HG03103 (cell line): Measurements from ENCODE around the gene AEBP2.
"Not testable (repeated sequence)": the region's sequence is repeated elsewhere in the genome, so short reads cannot be mapped to it uniquely, and the experiment has no call there.

Experiments used
- ATAC-seq: cut with Tn5 transposase; IDR thresholded peaks from one replicate; pipeline ENCODE4 v1.9.1; 2021; ENCODE audit warnings: low read depth; ENCODE audit not compliant: unreplicated experiment

Gene AEBP2, protein sequence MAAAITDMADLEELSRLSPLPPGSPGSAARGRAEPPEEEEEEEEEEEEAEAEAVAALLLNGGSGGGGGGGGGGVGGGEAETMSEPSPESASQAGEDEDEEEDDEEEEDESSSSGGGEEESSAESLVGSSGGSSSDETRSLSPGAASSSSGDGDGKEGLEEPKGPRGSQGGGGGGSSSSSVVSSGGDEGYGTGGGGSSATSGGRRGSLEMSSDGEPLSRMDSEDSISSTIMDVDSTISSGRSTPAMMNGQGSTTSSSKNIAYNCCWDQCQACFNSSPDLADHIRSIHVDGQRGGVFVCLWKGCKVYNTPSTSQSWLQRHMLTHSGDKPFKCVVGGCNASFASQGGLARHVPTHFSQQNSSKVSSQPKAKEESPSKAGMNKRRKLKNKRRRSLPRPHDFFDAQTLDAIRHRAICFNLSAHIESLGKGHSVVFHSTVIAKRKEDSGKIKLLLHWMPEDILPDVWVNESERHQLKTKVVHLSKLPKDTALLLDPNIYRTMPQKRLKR

DNA sequence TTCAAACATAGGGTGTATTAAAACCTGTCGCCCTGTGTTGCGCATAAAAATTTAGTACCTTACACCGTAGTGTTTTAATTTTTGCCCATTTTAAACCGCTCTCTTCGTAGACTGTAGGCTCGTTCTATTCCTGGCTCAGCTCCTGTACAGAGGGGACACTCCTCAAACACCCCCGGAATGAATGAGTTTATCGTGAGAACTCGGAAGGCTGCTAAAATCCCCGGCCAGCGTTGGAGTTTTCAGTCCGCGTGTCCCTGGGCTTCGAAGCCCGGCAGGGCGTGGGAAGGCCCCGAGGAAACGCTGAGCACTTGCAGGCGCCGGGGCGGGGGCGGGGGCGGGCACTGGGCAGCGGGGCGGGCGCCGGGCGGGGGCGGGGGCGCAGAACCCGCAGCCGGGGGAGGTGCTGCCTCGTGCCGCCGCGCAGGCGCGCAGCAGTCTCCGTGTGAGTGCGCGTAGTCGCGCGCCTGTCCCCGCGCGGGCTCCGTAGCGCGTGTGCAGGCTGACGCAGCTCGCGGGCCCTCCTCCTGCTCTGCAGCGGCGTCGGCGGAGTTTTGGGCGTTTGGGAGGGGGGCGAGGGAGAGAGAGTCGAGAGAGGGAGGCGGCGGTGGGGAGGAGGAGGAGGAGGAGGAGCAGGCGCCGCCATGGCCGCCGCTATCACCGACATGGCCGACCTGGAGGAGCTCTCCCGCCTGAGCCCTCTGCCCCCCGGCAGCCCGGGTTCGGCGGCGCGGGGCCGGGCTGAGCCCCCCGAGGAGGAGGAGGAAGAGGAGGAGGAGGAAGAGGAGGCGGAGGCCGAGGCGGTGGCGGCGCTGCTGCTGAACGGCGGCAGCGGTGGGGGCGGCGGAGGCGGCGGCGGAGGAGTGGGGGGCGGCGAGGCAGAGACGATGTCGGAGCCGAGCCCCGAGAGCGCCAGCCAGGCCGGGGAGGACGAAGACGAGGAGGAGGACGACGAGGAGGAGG, at the start of gene AEBP2:
Gene AEBP2 (plus strand): TSS at position 434 of the 960 bp plus-strand sequence. CDS start 208 bp downstream, at position 642.
- ATAC-seq: peak; percentile 80

DNA sequence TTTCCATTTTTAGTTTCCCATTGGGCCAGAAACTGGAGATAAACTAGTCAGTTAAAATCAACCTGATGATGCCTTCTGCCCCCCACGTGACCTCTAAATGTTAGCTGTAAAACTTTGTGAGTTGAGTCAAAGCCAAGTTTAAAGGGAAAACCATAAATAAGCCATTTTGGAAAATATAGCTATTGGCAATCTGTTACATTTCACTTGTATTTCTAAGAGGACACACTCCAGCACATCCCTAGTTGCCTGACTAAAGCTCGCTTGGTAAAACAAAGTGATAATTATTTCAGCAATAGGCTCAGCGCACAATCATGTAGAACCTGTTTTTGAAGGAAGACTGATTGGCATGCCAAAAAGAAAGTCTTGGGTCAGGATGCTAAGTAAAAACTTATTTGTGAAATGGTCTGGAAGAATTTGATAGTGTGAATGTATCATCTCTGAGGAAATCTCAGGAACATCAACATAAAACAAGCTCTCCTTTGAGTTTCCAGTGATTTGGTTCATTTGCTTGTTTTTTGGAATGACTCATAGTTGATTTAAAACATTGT, 49.2 kb upstream of the AEBP2 start:
- no peak for ATAC-seq

GRCh38 chr12:19392644-19393043, 46.6 kb upstream of the AEBP2 start:
- not testable (repeated sequence) for ATAC-seq

- no peak for ATAC-seq
Observed at GRCh38 chr12:19394385-19394784, 44.9 kb upstream of the AEBP2 start.

DNA sequence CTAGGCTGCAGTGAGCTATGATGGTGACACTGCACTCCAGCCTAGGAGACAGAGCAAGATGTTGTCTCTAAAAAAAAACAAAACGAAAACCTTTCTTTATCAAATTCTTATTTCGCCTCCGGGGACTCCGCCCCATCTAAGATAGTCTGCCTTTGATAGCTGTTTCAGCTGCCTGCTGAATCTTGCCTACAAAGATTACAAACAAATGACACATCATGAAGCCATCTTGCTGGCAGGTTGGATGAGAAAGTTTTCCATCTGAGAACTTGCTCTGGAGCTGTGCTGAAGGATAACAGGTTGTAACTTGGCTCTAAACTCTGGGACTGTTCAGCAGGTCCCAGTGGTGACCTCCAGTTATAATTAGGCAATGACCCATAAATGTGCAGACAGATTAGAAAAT, 41.8 kb upstream of the AEBP2 start:
- no peak for ATAC-seq

DNA sequence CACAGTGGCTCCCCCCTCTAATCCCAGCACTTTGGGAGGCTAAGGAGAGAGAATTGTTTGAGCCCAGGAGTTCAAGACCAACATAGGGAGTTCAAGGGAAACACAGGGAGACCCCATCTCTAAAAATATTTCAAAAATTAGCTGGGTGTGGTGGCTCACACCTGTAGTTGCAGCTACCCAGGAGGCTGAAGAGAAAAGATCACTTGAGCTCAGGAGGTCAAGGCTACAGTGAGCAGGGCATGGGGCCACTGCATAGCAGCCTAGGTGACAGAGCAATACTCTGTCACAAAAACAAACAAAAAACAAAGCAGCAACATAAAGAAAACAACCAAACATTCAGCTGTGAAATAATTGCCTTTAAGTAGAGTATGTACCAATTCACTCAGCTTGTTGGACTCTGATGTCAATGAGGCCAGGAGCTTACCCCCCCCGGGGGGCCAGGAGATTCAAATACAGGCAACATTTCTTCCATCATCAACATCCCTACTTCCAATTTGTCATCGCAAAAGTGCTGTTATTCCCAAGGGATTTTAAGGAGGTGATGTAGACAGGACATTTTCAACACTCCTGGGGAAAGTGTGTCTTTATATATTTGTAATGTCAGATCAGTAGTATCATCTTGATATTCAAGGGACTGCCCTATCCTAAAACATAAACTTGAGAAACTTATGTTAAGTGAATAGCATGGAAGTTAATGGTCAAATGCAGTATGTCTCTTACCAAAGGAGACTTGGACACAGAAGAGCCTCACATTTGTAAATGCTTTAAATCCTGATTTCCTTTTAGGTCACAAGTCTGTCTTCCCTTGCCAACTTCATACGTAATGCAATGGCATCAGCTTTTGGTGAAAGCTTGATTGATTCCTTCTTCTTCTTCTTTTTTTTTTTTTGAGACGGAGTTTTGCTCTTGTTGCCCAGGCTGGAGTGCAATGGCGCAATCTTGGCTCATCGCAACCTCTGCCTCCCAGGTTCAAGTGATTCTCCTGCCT, 40.6 kb upstream of the AEBP2 start:
- no peak for ATAC-seq

DNA sequence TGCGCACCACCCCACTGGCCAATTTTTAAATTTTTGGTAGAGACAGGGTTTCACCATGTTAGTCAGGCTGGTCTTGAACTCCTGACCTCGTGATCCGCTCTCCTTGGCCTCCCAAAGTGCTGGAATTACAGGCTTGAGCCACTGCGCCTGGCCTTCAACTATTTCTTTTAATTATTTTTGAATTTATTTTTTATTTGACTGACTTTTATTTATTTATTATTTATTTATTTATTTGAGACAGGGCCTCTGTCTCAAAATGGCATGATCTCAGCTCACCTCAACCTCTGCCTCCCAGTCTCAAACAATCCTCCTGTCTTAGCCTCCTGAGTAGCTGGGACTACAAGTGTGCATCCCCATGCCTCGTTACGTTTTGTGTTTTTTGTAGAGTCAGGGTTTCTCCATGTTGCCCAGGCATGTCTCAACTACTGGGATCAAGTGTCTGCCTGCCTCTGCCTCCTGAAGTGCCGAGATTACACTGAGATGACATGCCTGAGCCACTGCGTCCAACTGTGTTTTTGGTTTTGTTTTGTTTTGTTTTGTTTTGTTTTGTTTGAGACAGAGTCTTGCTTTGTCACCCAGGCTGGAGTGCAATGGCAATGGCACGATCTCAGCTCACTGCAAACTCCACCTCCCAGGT, 38.5 kb upstream of the AEBP2 start:
- ATAC-seq: not testable (repeated sequence)

- no peak for ATAC-seq
Observed at GRCh38 chr12:19402211-19402610, 37.1 kb upstream of the AEBP2 start.

DNA sequence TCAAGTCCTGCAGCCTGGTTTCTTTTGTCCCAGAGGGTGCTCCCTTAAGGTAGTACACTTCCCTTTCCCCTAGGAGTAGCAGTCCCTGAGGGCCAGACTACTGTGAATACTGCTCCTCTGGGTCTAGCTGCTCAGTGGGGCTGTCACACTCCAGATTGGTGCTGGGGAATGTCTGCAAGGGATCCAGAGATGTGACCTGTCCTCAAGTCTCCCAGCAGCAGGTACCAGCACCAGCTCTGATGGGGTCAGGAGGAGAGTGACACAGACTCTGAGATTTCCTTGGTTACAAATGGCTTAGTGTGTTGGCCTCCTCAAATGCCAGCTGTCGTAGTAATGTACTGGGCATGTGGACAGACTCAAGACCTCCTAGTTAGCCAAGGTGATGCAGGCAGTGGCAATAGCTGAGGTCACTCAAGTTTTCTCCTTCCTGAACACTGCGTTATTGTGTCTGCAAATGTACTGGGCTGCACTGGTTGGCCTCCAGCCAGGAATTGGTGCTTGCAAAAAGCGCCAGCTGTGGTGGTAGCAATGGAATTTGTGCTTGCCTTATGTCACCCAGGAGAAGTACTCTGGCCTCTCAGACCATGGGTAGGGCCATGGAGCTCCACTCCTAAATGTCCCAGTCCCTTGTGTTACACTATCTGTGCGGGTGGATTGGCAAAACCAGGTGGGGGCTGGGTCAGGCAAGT, 36.4 kb upstream of the AEBP2 start:
- ATAC-seq: no peak

DNA sequence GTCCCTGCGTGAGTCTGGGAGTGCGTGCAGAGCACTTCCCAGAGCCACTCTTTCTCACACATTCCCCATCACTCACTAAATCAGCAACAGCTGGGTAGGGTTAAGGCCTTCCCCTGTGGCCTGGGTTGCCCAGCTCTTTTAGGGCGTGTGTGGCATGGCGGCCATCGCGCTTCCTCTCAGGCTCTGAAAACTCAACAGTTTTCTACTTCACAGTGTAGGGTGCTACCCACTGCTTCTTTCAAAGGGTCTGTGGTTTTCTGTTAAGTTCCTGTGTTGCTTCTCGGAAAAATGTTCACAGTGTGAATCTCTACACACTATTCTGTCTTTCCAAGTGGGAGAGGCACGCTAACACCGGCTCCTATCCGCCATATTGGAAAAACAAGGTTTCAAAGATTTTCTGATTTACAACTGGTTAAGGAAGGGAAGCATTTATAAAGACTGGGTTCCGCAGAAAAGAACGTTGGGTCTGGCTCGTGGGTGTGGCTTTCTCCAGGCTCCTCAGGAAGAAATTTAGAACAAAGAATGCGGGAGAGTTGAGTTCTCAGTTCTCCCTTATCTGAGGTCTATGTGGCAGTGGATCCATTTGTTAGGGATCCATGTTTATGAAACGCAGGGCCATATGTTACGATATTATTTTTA, 34.9 kb upstream of the AEBP2 start:
- no peak for ATAC-seq

DNA sequence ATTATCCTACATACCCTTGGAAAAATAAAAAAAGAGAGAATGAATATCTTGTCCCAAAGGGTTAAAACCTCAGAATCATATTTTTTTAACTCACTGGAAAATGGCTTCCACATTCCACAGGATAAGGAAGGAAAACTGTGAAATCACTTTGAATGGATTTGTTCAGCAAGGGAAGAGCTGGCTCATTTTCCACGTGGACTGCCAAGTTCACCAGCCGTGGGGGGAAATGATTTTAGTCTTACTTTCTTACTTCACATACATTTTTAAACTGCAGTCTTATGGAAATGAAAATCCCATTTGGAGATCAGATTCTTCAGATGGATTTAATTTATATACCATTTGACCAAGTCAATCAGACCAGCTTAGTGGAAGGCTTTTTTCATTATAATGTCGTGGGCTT, 29.9 kb upstream of the AEBP2 start:
- ATAC-seq: no peak

DNA sequence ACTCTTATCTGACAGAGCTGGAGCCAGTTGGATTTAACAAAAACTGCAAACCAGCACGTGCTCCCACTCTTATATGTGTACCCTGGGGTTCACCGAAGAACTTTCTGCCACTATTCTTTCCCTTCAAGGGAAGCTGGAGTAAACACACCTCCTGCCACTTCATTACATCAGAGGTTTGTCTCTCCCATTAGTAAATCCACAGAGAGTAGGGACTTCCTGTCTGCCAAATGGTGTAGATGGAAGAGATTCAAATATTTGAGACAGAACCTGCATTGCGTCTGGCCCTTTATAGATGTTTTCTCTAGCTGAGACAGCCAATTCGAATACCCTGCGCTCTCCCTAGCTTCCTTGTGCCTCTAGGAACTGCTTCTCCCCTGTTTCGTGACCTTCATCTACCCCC, 29.1 kb upstream of the AEBP2 start:
- no peak for ATAC-seq

DNA sequence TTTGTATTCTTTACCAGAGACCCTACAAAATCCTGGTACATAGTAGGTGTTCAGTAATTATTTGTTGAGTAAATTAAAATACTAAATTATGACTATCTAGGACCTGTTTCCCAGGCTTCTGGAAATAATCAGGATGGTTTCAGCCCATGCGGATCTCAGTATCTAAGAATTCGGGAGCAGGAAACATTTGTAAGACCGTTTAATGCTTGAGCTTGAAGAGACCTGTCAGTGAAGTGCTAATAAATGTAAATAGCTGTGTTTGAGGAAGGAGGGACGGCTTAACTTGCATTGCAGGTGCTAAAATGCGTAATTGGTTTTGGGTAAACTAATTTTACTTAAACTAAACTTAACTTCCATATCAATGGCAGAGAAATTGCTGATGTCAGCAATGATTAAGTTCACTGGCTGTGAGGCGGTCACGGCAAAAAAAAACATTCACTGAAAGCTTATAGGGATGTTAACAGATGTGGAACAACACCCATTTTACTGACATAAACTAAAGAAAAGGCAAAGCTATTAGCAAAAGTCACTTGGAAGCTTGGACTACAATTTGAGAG, 28.6 kb upstream of the AEBP2 start:
- no peak for ATAC-seq

DNA sequence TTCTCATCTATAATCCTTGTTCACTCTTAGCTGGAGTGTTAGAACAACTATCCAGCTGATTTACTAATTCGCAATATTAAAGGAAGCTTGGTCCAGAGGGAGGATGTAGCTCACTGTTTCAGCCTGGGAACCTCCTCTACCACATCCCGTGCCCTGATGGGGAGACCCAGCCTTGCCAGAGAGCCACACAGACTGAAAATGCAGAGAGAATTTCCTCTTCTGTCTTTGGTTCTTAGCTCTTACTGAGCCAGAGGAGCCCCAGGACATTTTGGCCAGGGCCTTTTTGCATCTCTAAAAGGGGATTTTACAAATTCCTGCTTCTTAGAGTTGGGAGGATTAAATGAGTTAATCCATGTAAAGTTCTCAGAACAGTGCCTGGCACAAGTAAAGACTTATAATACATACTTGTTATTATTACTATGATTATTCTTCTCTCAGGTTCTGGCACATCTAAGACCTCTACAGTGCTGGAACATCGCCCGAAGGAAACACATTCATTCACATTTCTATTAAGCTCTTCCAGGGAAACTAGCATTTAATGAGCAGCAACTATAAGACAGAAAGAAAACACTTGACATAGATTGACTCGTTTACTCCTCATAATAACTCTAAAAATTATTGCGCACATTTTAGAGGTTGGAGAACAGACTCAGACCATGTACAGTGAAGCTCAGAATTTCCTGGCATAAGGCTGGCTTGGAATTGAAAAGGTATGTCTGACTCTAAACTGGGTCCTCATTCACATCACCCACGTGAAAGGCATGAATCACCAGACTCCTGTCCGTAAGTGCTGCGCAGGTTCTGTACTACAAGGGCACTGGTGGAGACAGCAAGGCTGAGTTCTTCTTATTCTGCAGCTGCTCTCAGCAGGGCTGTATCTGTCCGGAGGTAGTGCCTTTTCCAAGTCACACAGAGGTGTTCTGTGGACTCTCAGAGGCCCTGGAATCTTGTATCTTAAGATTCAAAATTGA, 27.8 kb upstream of the AEBP2 start:
- ATAC-seq: no peak

GRCh38 chr12:19412844-19413243, 26.4 kb upstream of the AEBP2 start:
- no peak for ATAC-seq

DNA sequence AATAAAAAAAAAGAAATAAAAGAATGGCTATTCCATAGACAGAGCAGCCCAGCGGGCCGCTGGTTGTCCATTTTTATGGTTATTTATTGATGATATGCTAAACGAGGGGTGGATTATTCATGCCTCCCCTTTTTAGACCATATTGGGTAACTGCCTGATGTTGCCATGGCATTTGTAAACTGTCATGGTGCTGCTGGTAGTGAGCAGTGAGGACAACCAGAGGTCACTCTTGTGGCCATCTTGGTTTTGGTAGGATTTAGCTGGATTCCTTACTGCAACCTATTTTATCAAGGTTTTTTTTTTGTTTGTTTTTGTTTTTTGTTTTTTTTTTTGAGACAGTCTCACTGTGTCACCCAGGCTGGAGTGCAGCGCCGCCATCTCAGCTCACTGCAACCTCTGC, 25.7 kb upstream of the AEBP2 start:
- not testable (repeated sequence) for ATAC-seq

- ATAC-seq: no peak
Observed at GRCh38 chr12:19415563-19415962, 23.7 kb upstream of the AEBP2 start.
